ENCODE results near the gene C10orf90.

DNA sequence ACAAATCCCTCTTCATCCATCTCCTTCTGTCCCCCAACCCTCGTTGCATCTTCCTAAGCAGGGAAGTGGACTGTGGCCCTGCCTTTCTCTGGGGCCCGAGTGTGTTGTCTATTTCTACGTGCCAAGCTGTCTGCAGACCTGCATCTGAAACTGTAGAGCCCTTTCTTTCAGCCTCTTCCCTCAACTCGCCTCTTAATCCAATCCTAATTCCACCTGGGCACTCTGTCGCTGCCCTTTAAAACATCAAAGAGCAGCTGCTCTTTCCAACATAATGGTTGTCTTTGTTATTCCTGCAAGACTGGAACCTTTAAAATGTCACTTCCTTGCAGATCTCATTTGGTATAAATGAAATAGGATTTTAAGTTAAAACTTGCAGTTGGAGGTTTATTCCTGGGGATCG, 260.7 kb downstream of the C10orf90 start:
- TF ChIP-seq, protein P1, sequence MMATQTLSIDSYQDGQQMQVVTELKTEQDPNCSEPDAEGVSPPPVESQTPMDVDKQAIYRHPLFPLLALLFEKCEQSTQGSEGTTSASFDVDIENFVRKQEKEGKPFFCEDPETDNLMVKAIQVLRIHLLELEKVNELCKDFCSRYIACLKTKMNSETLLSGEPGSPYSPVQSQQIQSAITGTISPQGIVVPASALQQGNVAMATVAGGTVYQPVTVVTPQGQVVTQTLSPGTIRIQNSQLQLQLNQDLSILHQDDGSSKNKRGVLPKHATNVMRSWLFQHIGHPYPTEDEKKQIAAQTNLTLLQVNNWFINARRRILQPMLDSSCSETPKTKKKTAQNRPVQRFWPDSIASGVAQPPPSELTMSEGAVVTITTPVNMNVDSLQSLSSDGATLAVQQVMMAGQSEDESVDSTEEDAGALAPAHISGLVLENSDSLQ (IDR thresholded peaks at IDR 0.05) = no peak
- TF ChIP-seq ELF4 (IDR thresholded peaks at IDR 0.05) (no peak), SUZ12 (IDR thresholded peaks at IDR 0.05) (no peak), SP1 (IDR thresholded peaks at IDR 0.05) (no peak), NFRKB (IDR thresholded peaks at IDR 0.05) (no peak), HDGF (IDR thresholded peaks at IDR 0.05; ENCODE audit: borderline replicate concordance) (no peak)

Measured in HEK293T (cell line).